Activated CD4-positive, alpha-beta memory T cell treated with anti-CD3 and anti-CD28 coated beads for 36 hours (primary cell): ENCODE measurements around the gene PLEKHM3. TPM values are rescaled to one million over a fixed set of nuclear protein-coding genes. Genes with fewer than 3 reads are reported as not detected.
A peak's percentile ranks its signal among the peaks of the same experiment; 100 is the strongest.
"Not testable (repeated sequence)": the region's sequence is repeated elsewhere in the genome, so short reads cannot be mapped to it uniquely, and the experiment has no call there.

ENCODE experiments used
- CTCF ChIA-PET: fragments of 350-600 bp; sonication (Branson Sonifier 250); formaldehyde crosslinking; loops from one replicate; lab custom pipeline; 2021; ENCODE audit warnings: antibody characterized with exemption, inconsistent platforms; lab: Charles Lee
- POLR2A ChIA-PET: fragments of 350-600 bp; sonication (Branson Sonifier 250); formaldehyde crosslinking; loops from one replicate; lab custom pipeline; 2021; ENCODE audit warnings: antibody characterized with exemption; lab: Charles Lee
- DNase-seq: peaks from one replicate; pipeline ENCODE4 v3.0.0-alpha.2; 2020
- H3K27ac Mint-ChIP-seq: one replicate; pipeline ENCODE4 v1.8.0; 2021; ENCODE audit warnings: mixed read lengths
- H3K27me3 Mint-ChIP-seq: one replicate; pipeline ENCODE4 v1.8.0; 2021; ENCODE audit warnings: mixed read lengths
- H3K36me3 Mint-ChIP-seq: one replicate; pipeline ENCODE4 v1.8.0; 2021; ENCODE audit warnings: mixed read lengths
- H3K4me1 Mint-ChIP-seq: one replicate; pipeline ENCODE4 v1.8.0; 2021; ENCODE audit warnings: low read depth, mixed read lengths
- H3K4me3 Mint-ChIP-seq: one replicate; pipeline ENCODE4 v1.8.0; 2021; ENCODE audit warnings: mild to moderate bottlenecking, mixed read lengths
- H3K9me3 Mint-ChIP-seq: one replicate; pipeline ENCODE4 v1.8.0; 2021; ENCODE audit warnings: mixed read lengths
- intact Hi-C: fragments of 100-400 bp; cut with micrococcal nuclease; formaldehyde crosslinking; loops from one replicate; pipeline ENCODE4 v1.15.1; 2023
- total RNA-seq, 2 experiments: library from RNA; stranded (reverse); gene quantifications; one replicate each; pipeline ENCODE4 v1.2.3, GENCODE V29; 2021

The PLEKHM3 gene
- total RNA-seq, 2 experiments from 2014 or later = 4.5 to 5.5 TPM

- Mint-ChIP-seq H3K4me1 (no peaks in the 10 kb centered on the region), H3K27ac (no peak overlapping the region), H3K4me3 (no peak overlapping the region), H3K9me3 (no peaks in the 10 kb centered on the region), H3K27me3 (no peaks in the 10 kb centered on the region), H3K36me3 (peaks cover 6% of the 10 kb centered on the region)
- DNase-seq = no peak
- ChIA-PET POLR2A (no interaction called here), CTCF (interaction anchor here (0.5 kb wide), 1 partner anchor 1872 kb away, joined by 3 read pairs; no protein-coding TSS in a partner anchor)
- intact Hi-C loops = no loop called here
Observed at GRCh38 chr2:207819021-207819797, 206.1 kb downstream of the PLEKHM3 start.

GRCh38 chr2:207816546-207816945, 208.8 kb downstream of the PLEKHM3 start:
- ChIA-PET POLR2A (no interaction called here), CTCF (no interaction called here)
- Mint-ChIP-seq H3K27me3 (no peaks in the 10 kb centered on the region), H3K36me3 (no peaks in the 10 kb centered on the region), H3K4me1 (no peaks in the 10 kb centered on the region), H3K27ac (no peak overlapping the region), H3K9me3 (no peaks in the 10 kb centered on the region), H3K4me3 (no peak overlapping the region)
- intact Hi-C loops = no loop called here
- no peak for DNase-seq

GRCh38 chr2:207815254-207815653, 210.1 kb downstream of the PLEKHM3 start:
- no peak overlapping the region for H3K27ac Mint-ChIP-seq
- no peak for DNase-seq
- H3K9me3 Mint-ChIP-seq = no peaks in the 10 kb centered on the region
- H3K4me1 Mint-ChIP-seq = no peaks in the 10 kb centered on the region
- ChIA-PET CTCF (interaction anchor here (0.7 kb wide), 1 partner anchor 219 kb away, joined by 4 read pairs; no protein-coding TSS in a partner anchor), POLR2A (no interaction called here)
- intact Hi-C loops = no loop called here
- H3K36me3 Mint-ChIP-seq = no peaks in the 10 kb centered on the region
- H3K27me3 Mint-ChIP-seq = no peaks in the 10 kb centered on the region
- no peak overlapping the region for H3K4me3 Mint-ChIP-seq

GRCh38 chr2:207813942-207814341, 211.4 kb downstream of the PLEKHM3 start:
- ChIA-PET POLR2A (no interaction called here), CTCF (interaction anchor here (0.9 to 1.4 kb wide), 2 partner anchors 15 to 227 kb away, joined by 4 read pairs; no protein-coding TSS in a partner anchor)
- H3K4me3 Mint-ChIP-seq = no peak overlapping the region
- H3K36me3 Mint-ChIP-seq = no peaks in the 10 kb centered on the region
- DNase-seq = no peak
- H3K4me1 Mint-ChIP-seq = no peaks in the 10 kb centered on the region
- no peaks in the 10 kb centered on the region for H3K9me3 Mint-ChIP-seq
- intact Hi-C loops = no loop called here
- H3K27ac Mint-ChIP-seq = no peak overlapping the region
- H3K27me3 Mint-ChIP-seq = peaks cover 3% of the 10 kb centered on the region

DNA sequence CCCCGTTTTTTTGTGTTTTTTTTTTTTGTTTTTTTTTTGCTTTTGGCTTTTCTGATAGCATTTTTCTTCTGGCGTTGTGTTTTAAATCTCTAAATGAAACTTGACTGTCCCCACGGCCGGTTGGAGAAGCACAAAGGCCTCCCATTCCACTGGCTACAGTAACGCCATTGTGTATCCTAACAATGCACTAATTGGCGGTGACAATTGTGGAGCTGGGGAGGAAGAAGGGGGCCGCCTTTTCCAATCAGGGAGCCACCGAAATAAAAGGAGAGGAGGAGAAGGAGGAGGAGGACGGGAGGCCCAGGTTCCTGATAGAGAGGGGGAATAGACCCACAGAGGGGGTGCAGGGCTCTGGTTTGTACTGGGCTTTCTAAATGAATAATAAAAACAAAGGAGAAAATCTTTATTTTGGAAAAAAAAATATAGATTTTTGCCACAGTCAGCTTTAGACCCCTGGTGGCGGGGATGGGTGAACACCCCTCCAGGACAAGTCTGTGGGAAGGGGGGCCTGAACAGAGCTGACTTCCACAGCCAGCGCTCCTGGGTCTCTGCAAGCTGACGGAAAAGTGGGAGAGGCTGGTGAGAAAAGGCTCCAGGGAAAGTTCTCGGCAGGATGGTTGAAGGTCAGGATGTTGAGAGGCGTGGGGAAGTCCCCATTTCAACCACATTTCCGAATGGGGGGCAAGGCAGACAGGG, 212.0 kb downstream of the PLEKHM3 start:
- no peak overlapping the region for H3K4me3 Mint-ChIP-seq
- no peaks in the 10 kb centered on the region for H3K36me3 Mint-ChIP-seq
- DNase-seq = no peak
- intact Hi-C loops = no loop called here
- no peaks in the 10 kb centered on the region for H3K9me3 Mint-ChIP-seq
- ChIA-PET POLR2A (no interaction called here), CTCF (interaction anchor here (1.4 kb wide), 1 partner anchor 227 kb away, joined by 4 read pairs; no protein-coding TSS in a partner anchor)
- no peaks in the 10 kb centered on the region for H3K4me1 Mint-ChIP-seq
- H3K27me3 Mint-ChIP-seq = peaks cover 7% of the 10 kb centered on the region
- no peak overlapping the region for H3K27ac Mint-ChIP-seq

GRCh38 chr2:207812726-207813080, 212.6 kb downstream of the PLEKHM3 start:
- CTCF ChIA-PET = no interaction called here
- no peak overlapping the region for H3K27ac Mint-ChIP-seq
- H3K27me3 Mint-ChIP-seq = peaks cover 8% of the 10 kb centered on the region
- POLR2A ChIA-PET = no interaction called here
- H3K9me3 Mint-ChIP-seq = no peaks in the 10 kb centered on the region
- no peaks in the 10 kb centered on the region for H3K4me1 Mint-ChIP-seq
- no peaks in the 10 kb centered on the region for H3K36me3 Mint-ChIP-seq
- no peak for DNase-seq
- intact Hi-C loops = no loop called here
- no peak overlapping the region for H3K4me3 Mint-ChIP-seq

- ChIA-PET CTCF (no interaction called here), POLR2A (no interaction called here)
- Mint-ChIP-seq H3K27ac (no peak overlapping the region), H3K27me3 (peaks cover 11% of the 10 kb centered on the region), H3K36me3 (no peaks in the 10 kb centered on the region), H3K4me1 (peaks cover 3% of the 10 kb centered on the region), H3K4me3 (no peak overlapping the region), H3K9me3 (no peaks in the 10 kb centered on the region)
- no peak for DNase-seq
- intact Hi-C loops = no loop called here
Observed at GRCh38 chr2:207812058-207812725, 213.1 kb downstream of the PLEKHM3 start.

- DNase-seq, H3K9me3 Mint-ChIP-seq, H3K4me1 Mint-ChIP-seq, POLR2A ChIA-PET, H3K4me3 Mint-ChIP-seq, intact Hi-C loops, H3K36me3 Mint-ChIP-seq, CTCF ChIA-PET, H3K27ac Mint-ChIP-seq: not testable (repeated sequence)
- H3K27me3 Mint-ChIP-seq = peaks cover 11% of the 10 kb centered on the region
Observed at GRCh38 chr2:207811658-207812057, 213.7 kb downstream of the PLEKHM3 start.

DNA sequence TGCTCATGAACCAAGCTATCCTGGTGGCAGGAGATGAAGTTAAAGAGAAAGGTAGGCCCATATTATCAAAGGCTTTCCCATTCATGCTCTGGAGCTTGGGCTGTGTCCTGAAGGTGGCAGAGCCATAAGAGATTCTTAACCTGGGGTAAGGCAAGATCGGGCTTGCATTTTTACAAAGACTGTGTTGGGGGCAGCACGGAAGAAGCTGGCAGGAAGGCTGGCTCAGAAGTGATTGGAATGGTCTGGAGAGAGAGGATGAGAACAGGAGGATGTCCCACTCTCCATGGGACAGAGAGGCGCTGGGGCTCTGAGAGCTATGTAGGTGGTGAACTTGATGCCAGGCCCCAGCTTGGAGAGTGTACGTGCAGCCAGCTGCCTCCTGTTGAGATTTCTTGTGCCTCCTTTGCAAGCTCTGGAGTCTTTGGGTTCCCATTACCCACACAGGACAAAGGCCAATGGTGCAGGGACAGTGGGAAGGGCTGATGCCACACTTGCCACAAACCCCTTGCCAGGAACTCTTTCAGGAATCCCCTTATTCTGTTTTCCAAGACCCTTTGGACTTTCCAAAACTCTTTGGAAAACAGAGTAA, 215.0 kb downstream of the PLEKHM3 start:
- intact Hi-C loops = no loop called here
- POLR2A ChIA-PET = no interaction called here
- Mint-ChIP-seq H3K27me3 (peaks cover 11% of the 10 kb centered on the region), H3K9me3 (no peaks in the 10 kb centered on the region), H3K4me1 (peaks cover 3% of the 10 kb centered on the region), H3K36me3 (no peaks in the 10 kb centered on the region), H3K27ac (no peak overlapping the region), H3K4me3 (no peak overlapping the region)
- no peak for DNase-seq
- CTCF ChIA-PET = interaction anchor here (0.8 kb wide), 1 partner anchor 65 kb away, joined by 3 read pairs; no protein-coding TSS in a partner anchor

DNA sequence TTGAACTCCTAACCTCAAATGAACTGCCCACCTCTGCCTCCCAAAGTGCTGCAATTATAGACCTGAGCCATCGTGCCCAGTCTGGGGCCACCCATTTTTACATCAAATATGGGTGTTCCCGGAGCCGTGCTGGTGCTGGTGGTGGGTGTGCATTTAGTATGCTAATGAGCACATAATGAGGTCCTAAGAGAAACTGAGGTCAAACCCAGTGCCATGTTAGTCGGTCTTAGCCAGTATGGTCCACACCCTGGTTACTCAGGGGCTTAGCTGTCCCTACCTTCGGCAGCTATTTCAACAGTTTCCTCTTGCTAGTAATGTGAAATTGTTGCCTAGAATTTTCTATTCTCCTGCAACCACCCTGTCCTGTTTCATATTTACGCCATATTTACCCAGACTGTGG, 217.2 kb downstream of the PLEKHM3 start:
- CTCF ChIA-PET = no interaction called here
- H3K36me3 Mint-ChIP-seq = no peaks in the 10 kb centered on the region
- H3K27me3 Mint-ChIP-seq = peaks cover 12% of the 10 kb centered on the region
- intact Hi-C loops = no loop called here
- no peak overlapping the region for H3K27ac Mint-ChIP-seq
- POLR2A ChIA-PET = no interaction called here
- peaks cover 3% of the 10 kb centered on the region for H3K4me1 Mint-ChIP-seq
- H3K9me3 Mint-ChIP-seq = no peaks in the 10 kb centered on the region
- no peak for DNase-seq
- H3K4me3 Mint-ChIP-seq = no peak overlapping the region

GRCh38 chr2:207807516-207807915, 217.8 kb downstream of the PLEKHM3 start:
- DNase-seq = peak; percentile 25
- POLR2A ChIA-PET = no interaction called here
- H3K36me3 Mint-ChIP-seq = no peaks in the 10 kb centered on the region
- no peak overlapping the region for H3K27ac Mint-ChIP-seq
- no peaks in the 10 kb centered on the region for H3K9me3 Mint-ChIP-seq
- CTCF ChIA-PET = no interaction called here
- peaks cover 12% of the 10 kb centered on the region for H3K27me3 Mint-ChIP-seq
- H3K4me1 Mint-ChIP-seq = peaks cover 3% of the 10 kb centered on the region
- no peak overlapping the region for H3K4me3 Mint-ChIP-seq
- intact Hi-C loops = no loop called here
